Activated CD4-positive, alpha-beta T cell treated with anti-CD3 and anti-CD28 coated beads, Interleukin-10, Interleukin-2, amounts not matched to agents 100 ng/mL and 50 ng/mL, durations not matched to agents 16 hours and 8 hours (primary cell): ENCODE results near the gene ZHX3.
"Not testable (repeated sequence)": the region's sequence is repeated elsewhere in the genome, so short reads cannot be mapped to it uniquely, and the experiment has no call there.

Experiments used
- DNase-seq: peaks from one replicate; pipeline ENCODE4 v3.0.0-alpha.2; 2020

ZHX3 gene

GRCh38 chr20:41331731-41332130 is 14.2 kb upstream of the ZHX3 start:
- no peak for DNase-seq

DNA sequence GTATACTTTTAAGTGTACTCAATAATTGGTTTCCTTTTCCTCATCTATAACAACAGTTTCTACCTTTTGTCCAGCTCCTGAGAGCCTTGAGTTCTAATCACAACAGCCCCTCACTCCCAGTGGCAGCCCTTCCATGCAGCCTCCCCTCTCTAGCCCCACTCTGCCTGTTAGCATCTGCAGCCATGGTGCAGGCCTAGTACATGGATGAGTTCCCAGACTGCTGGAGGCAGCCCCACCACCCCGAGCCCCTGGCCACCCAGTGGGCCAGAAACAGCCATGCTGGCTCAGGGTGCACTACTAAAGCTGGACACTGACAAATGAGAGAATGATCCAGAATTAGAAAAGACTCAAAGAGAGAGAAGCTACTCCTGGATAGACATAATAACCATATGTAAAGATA is 13.4 kb upstream of the ZHX3 start:
- DNase-seq: no peak

GRCh38 chr20:41330343-41330720 is 12.8 kb upstream of the ZHX3 start:
- DNase-seq: no peak

DNA sequence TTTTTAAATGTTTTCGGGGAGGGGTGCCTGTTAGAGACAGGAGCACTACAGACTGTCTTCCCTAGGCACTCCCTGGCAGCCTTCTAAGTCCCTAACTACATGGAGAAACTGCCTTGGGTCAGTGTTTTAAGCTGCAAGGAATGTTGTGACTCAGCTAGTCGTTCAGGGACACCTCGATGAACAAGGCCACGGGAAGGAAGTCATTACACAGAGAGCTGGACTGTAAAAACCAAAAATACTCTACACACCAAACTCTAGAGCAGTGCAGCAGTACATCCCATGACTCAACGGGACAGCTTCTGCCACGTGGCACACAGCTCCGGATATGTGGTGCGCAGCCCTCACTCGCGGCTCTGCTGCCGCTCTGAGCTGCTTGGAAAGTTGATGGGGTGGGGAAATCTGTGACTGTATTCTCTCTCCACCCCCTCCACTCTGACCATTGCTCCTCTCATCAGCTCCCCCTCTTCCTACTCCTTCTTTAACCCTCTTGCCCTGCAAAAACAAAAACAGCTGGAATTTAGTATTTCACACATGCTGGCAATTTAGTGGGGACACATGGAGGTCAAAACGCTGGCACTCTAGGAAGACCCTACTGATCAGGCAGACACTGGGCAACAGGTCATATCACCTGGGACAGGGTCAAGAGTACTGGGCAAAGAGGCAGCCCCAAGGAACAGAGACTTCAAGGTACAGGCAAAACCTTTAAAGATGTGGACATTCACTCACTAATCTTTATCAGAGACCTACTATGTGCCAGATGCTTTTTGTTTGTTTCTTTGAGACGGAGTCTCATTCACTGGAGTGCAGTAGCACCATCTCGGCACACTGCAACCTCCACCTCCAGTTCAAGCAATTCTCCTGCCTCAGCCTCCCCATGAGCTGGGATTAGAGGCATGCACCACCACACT is 12.2 kb upstream of the ZHX3 start:
- peak; percentile 83 for DNase-seq

GRCh38 chr20:41327178-41327577 is 9.6 kb upstream of the ZHX3 start:
- DNase-seq: no peak

GRCh38 chr20:41320976-41321375 is 3.4 kb upstream of the ZHX3 start:
- no peak for DNase-seq

GRCh38 chr20:41320441-41320840 is 2.9 kb upstream of the ZHX3 start:
- DNase-seq: no peak

GRCh38 chr20:41318271-41318649 is 729 bp upstream of the ZHX3 start:
- no peak for DNase-seq

GRCh38 chr20:41316602-41317545 is 657 bp downstream of the ZHX3 start:
- peak; percentile 80 for DNase-seq

DNA sequence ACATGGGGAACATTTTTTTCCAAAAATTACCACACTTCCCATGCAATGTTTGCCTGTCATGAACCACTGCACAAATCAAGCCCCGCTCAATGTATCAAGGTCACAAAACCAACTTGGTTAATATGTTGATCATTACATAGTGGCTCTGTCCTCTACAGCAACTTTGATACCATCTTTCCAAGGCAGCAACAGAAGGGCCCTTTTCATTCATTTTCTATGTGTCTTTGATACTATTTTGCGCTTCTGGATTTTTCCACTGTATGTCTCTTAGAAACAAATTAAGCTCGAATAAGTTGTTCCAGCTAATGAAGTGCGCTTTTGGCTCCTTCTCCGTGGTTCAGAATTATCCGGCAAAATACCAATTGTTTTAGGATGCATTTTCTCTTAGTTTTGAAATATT is 1.5 kb downstream of the ZHX3 start:
- DNase-seq: no peak

- DNase-seq: no peak
These were observed 3.1 kb downstream of the ZHX3 start for GRCh38 chr20:41314386-41314785.

DNA sequence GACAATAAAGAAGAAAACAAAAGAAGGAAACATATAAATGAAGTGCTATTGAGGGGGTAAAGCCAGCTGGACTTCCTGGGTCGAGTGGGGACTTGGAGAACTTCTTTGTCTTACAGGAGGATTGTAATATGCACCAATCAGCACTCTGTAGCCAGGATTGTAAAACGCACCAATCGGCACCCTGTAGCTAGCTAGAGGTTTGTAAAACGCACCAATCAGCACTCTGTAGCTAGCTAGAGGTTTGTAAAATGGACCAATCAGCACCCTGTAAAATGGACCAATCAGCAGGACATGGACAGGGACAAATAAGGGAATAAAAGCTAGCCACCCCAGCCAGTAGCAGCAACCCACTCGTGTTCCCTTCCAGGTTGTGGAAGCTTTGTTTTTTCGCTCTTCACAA is 5.5 kb downstream of the ZHX3 start:
- DNase-seq: not testable (repeated sequence)

- no peak for DNase-seq
These were observed 7.7 kb downstream of the ZHX3 start for GRCh38 chr20:41309817-41310216.

DNA sequence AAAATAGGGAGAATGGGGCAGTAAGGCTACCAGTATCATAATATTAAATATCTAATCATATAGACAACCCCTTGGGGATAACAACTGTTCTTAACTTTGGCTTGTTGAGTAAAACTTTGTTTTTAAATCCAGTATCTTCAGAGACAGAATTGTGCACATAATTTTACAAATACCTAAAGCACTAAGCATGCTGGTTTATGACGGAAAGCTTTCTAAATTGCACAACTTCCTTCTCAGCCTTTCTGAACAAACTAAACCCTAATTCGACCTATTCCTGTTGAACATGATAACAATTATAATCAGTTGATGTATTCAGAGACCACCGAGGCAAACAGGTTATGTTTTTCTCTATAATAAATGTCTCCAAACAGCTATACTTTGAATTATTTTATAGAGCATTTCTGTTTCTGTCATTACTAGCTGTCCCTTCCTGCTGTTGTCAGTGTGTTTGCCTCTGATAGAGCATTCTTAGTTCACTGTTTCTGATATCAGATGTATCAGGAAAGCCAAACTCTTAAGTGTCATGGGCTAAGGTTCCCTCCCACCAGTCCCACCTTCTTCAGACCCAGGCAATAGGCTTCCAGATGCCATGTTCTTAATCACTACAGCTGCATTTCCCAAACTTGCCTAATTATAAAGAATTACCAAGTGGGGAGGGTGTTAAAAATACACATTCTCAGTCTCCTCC is 8.7 kb downstream of the ZHX3 start:
- DNase-seq: no peak

- no peak for DNase-seq
These were observed 9.2 kb downstream of the ZHX3 start for GRCh38 chr20:41308290-41308711.

DNA sequence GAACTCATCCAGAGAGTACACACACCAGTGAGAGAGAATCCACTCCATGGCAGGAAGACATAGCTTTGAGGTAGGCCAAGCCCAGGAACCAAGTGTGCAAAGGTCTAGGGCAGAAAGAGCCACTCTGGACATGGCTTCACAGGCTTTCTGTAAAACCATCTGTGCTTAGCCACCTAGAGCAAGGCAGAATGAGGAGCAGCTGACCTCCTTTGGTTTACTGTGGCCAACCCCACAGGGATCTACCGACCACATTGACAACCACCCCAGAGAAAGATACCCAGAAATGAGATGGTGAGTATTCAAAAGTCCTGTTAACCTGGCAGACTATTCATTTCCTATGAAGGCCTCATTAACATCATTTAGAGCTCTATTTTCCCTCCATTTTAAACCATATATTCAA is 10.5 kb downstream of the ZHX3 start:
- no peak for DNase-seq

- no peak for DNase-seq
These were observed 11.3 kb downstream of the ZHX3 start for GRCh38 chr20:41306061-41306727.

- no peak for DNase-seq
These were observed 13.0 kb downstream of the ZHX3 start for GRCh38 chr20:41304424-41305079.

GRCh38 chr20:41304002-41304401 is 13.5 kb downstream of the ZHX3 start:
- DNase-seq: no peak

GRCh38 chr20:41300886-41301285 is 16.6 kb downstream of the ZHX3 start:
- DNase-seq: no peak

DNA sequence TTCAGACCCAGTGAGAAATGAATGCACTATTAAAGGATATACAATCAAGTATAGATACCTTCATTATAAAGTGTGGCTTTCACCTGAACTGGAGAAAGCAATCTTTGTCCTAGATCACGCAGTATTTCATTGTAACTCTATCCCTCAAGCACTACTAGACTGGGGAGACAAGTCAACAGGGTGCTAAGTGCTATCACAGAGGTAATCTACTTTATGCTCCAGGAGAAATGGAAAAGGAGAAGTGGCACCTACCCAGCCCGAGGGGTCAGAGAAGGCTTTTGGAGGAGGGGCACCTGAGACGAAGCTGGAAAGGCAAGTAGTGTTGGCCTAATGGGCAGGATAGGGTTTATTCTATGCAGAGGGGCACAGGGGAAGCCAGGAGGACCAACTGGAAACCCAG is 17.1 kb downstream of the ZHX3 start:
- DNase-seq: no peak

GRCh38 chr20:41299899-41300298 is 17.6 kb downstream of the ZHX3 start:
- no peak for DNase-seq
